H1 (cell line): ENCODE data around the gene C1orf21. TPM values are rescaled to one million over a fixed set of nuclear protein-coding genes. Genes with fewer than 3 reads are reported as not detected.

ENCODE experiments used
- CTCF ChIA-PET: fragments of 300-600 bp; sonication (Branson Sonifier 250); formaldehyde crosslinking; loops from one replicate; lab custom pipeline; 2021; ENCODE audit not compliant: partially characterized antibody; lab: Charles Lee
- POLR2A ChIA-PET: fragments of 300-600 bp; sonication (Branson Sonifier 250); formaldehyde crosslinking; loops from one replicate; lab custom pipeline; 2021; ENCODE audit warnings: inconsistent platforms; ENCODE audit not compliant: partially characterized antibody; lab: Charles Lee
- DNase-seq, 2 experiments: peaks; one replicate each; pipeline versions ENCODE4 v3.0.0 to v3.0.0-alpha.2; 2010 to 2022; ENCODE audit warnings: low spot score in 2 of 2, low read depth in 1 of 2, mixed read lengths in 1 of 2
- FAIRE-seq: peaks from 2 replicates; lab custom pipeline; 2011; peaks lifted over from hg19 to GRCh38; lab: Jason Lieb, UNC
- H2AFZ ChIP-seq: 2 replicates; pipeline ENCODE4 v1.8.1; 2012; ENCODE audit warnings: low read length, inconsistent platforms
- H2AK5ac ChIP-seq: 2 replicates; pipeline ENCODE4 v1.6.1; 2013; ENCODE audit warnings: low read depth, low read length
- H2BK120ac ChIP-seq: replicated peaks from 2 replicates; pipeline ENCODE3; 2013; ENCODE audit warnings: low read depth, low read length, inconsistent platforms
- H2BK12ac ChIP-seq: 2 replicates; pipeline ENCODE4 v1.6.1; 2013; ENCODE audit warnings: low read depth, low read length
- H2BK15ac ChIP-seq: 2 replicates; pipeline ENCODE4 v1.6.1; 2013; ENCODE audit warnings: low read length
- H2BK20ac ChIP-seq: 2 replicates; pipeline ENCODE4 v1.6.1; 2013; ENCODE audit warnings: low read length
- H2BK5ac ChIP-seq: 2 replicates; pipeline ENCODE4 v1.6.1; 2013; ENCODE audit warnings: low read depth, low read length
- H3K14ac ChIP-seq: 2 replicates; pipeline ENCODE4 v1.6.1; 2013; ENCODE audit warnings: inconsistent platforms; ENCODE audit not compliant: insufficient read length
- H3K18ac ChIP-seq: 2 replicates; pipeline ENCODE4 v1.6.1; 2013; ENCODE audit warnings: low read length; ENCODE audit errors: extremely low read depth
- H3K23ac ChIP-seq: 2 replicates; pipeline ENCODE4 v1.6.1; 2013; ENCODE audit warnings: inconsistent platforms; ENCODE audit not compliant: insufficient read length
- H3K23me2 ChIP-seq: 2 replicates; pipeline ENCODE4 v1.6.1; 2013; ENCODE audit warnings: low read depth, low read length
- H3K27ac ChIP-seq: 2 replicates; pipeline ENCODE4 v1.6.1; 2011; ENCODE audit warnings: low read depth, low read length, inconsistent platforms
- H3K27me3 ChIP-seq, 4 experiments: replicated peaks in 1 of 4; 1 replicate in 1 of 4; 2 replicates in 3 of 4; pipeline versions ENCODE4 v1.6.1 to v1.8.1; 2011 to 2013; ENCODE audit warnings: low read length in 3 of 4, mild to moderate bottlenecking in 3 of 4, inconsistent platforms in 2 of 4, mixed read lengths in 2 of 4, moderate library complexity in 1 of 4; ENCODE audit not compliant: control insufficient read depth in 3 of 4, insufficient read depth in 3 of 4; ENCODE audit errors: extremely low read depth in 1 of 4
- H3K36me3 ChIP-seq, 4 experiments: 2 replicates each; pipeline versions ENCODE4 v1.6.1 to v1.8.1; 2011 to 2013; ENCODE audit warnings: mild to moderate bottlenecking in 4 of 4, low read length in 3 of 4, moderate library complexity in 2 of 4, control low read depth in 1 of 4, inconsistent platforms in 1 of 4; ENCODE audit not compliant: insufficient read depth in 4 of 4, control insufficient read depth in 2 of 4
- H3K4ac ChIP-seq: replicated peaks from 2 replicates; pipeline ENCODE3; 2013; ENCODE audit warnings: low read length, low read depth, mixed read lengths, inconsistent platforms; ENCODE audit not compliant: insufficient read length
- H3K4me1 ChIP-seq, 4 experiments: replicated peaks in 1 of 4; 1 replicate in 1 of 4; 2 replicates in 3 of 4; pipeline versions ENCODE4 v1.6.1 to v1.8.1; 2011 to 2013; ENCODE audit warnings: low read length in 3 of 4, inconsistent platforms in 2 of 4, mixed read lengths in 1 of 4; ENCODE audit not compliant: insufficient read depth in 4 of 4, control insufficient read depth in 3 of 4
- H3K4me2 ChIP-seq, 2 experiments: 2 replicates each; pipeline versions ENCODE4 v1.6.1 to v1.8.1; 2011 to 2013; ENCODE audit warnings: low read depth in 2 of 2, low read length in 2 of 2, control low read depth in 1 of 2, inconsistent platforms in 1 of 2, mild to moderate bottlenecking in 1 of 2; ENCODE audit not compliant: insufficient read depth in 1 of 2
- H3K4me3 ChIP-seq, 4 experiments: fragments of 200-600, 300-600 bp in 1 of 4; sonication (generic), shearing (Covaris generic), sonication (Bioruptor Twin) in 1 of 4; 2 replicates each; pipeline versions ENCODE4 v1.5.1 to v1.8.1; 2011 to 2016; ENCODE audit warnings: low read length in 4 of 4, low read depth in 3 of 4, control low read depth in 2 of 4, inconsistent platforms in 2 of 4, mild to moderate bottlenecking in 2 of 4, mixed read lengths in 1 of 4, moderate library complexity in 1 of 4; ENCODE audit not compliant: insufficient read depth in 2 of 4; ENCODE audit errors: extremely low read depth in 1 of 4
- H3K56ac ChIP-seq: replicated peaks from 2 replicates; pipeline ENCODE3; 2013; ENCODE audit warnings: low read depth, mild to moderate bottlenecking, mixed read lengths, low read length, inconsistent platforms; ENCODE audit not compliant: insufficient read length
- H3K79me1 ChIP-seq: 2 replicates; pipeline ENCODE4 v1.6.1; 2013; ENCODE audit warnings: low read depth, low read length, control low read depth
- H3K79me2 ChIP-seq, 2 experiments: 2 replicates each; pipeline versions ENCODE4 v1.6.1 to v1.8.1; 2012 to 2013; ENCODE audit warnings: low read length in 2 of 2, mild to moderate bottlenecking in 2 of 2, inconsistent platforms in 1 of 2; ENCODE audit not compliant: insufficient read depth in 2 of 2, control insufficient read depth in 1 of 2
- H3K9ac ChIP-seq, 4 experiments: replicated peaks in 1 of 4; 1 replicate in 1 of 4; 2 replicates in 3 of 4; pipeline versions ENCODE4 v1.6.1 to v1.8.1; 2011 to 2013; ENCODE audit warnings: low read depth in 3 of 4, low read length in 3 of 4, control low read depth in 2 of 4, mild to moderate bottlenecking in 2 of 4, moderate library complexity in 2 of 4, inconsistent platforms in 1 of 4; ENCODE audit errors: extremely low read depth in 1 of 4
- H3K9me3 ChIP-seq, 2 experiments: 2 replicates each; pipeline versions ENCODE4 v1.6.1 to v1.8.1; 2012 to 2013; ENCODE audit warnings: mild to moderate bottlenecking in 2 of 2, moderate library complexity in 2 of 2, control low read depth in 1 of 2, inconsistent platforms in 1 of 2, low read depth in 1 of 2, low read length in 1 of 2, mixed read lengths in 1 of 2; ENCODE audit not compliant: insufficient read depth in 2 of 2
- H4K20me1 ChIP-seq, 2 experiments: replicated peaks in 1 of 2; 2 replicates each; pipeline versions ENCODE3 to v1.8.1; 2011 to 2013; ENCODE audit warnings: inconsistent platforms in 2 of 2, low read length in 2 of 2, mild to moderate bottlenecking in 1 of 2; ENCODE audit not compliant: insufficient read depth in 2 of 2, control insufficient read depth in 1 of 2
- H4K5ac ChIP-seq: 2 replicates; pipeline ENCODE4 v1.6.1; 2013; ENCODE audit warnings: low read length, low read depth, mixed read lengths, inconsistent platforms; ENCODE audit not compliant: insufficient read length
- H4K8ac ChIP-seq: 2 replicates; pipeline ENCODE4 v1.8.0; 2013; ENCODE audit warnings: mild to moderate bottlenecking, moderate library complexity, low read length, inconsistent platforms; ENCODE audit not compliant: insufficient read depth; ENCODE audit errors: extremely low read depth
- H4K91ac ChIP-seq: replicated peaks from 2 replicates; pipeline ENCODE3; 2013; ENCODE audit warnings: low read length, mixed read lengths, inconsistent platforms; ENCODE audit not compliant: insufficient read length
- EZH2 ChIP-seq: fragments of 200-600 bp; sonication (generic); IDR thresholded peaks from 2 replicates; pipeline ENCODE4 v1.7.1; 2012; ENCODE audit warnings: low read depth, mild to moderate bottlenecking, moderate library complexity, low read length, inconsistent platforms; ENCODE audit not compliant: severe bottlenecking
- WGBS, 2 experiments: shearing (Covaris generic) in 1 of 2; methylation state at CpG; one replicate each; pipeline versions ENCODE4 v1.1.6 to v1.1.7; 2013 to 2015; ENCODE audit warnings: low lambda C conversion rate in 2 of 2, mixed read lengths in 2 of 2, inconsistent platforms in 1 of 2, low coverage in 1 of 2, missing lambda C conversion rate in 1 of 2; ENCODE audit not compliant: insufficient replicate concordance in 2 of 2, insufficient coverage in 1 of 2, insufficient read length in 1 of 2; ENCODE audit errors: extremely low coverage in 1 of 2, missing lambda C conversion rate in 1 of 2; 5-methylcytosine and 5-hydroxymethylcytosine counted together
- polyA plus RNA-seq, 7 experiments: library from polyadenylated mRNA; depleted of rRNA in 3 of 7; stranded (reverse) in 5 of 7; unstranded in 2 of 7; fragments of >200 nt in 5 of 7; fragments of 200-250 nt in 2 of 7; gene quantifications; 1 replicate in 5 of 7; 2 replicates in 1 of 7; 4 replicates in 1 of 7; pipeline versions ENCODE4 v1.2.1 to v1.2.3, GENCODE V29; 2011 to 2013; ENCODE audit warnings: missing spikeins in 2 of 7, mixed read lengths in 2 of 7
- total RNA-seq: library from RNA; stranded (reverse); fragmentation: NEBNext Ultra II Directional; extraction: Animal tissue kit (Norgen Biotek cat#: 25700); gene quantifications from 2 replicates; pipeline ENCODE4 v1.2.1, GENCODE V29; 2021

Gene C1orf21
- total and polyA plus RNA-seq, 2 of the 8 experiments (the other 6 are each of a cell fraction or from before 2014, with no cell fraction given) = 16.6 to 51.0 TPM

DNA sequence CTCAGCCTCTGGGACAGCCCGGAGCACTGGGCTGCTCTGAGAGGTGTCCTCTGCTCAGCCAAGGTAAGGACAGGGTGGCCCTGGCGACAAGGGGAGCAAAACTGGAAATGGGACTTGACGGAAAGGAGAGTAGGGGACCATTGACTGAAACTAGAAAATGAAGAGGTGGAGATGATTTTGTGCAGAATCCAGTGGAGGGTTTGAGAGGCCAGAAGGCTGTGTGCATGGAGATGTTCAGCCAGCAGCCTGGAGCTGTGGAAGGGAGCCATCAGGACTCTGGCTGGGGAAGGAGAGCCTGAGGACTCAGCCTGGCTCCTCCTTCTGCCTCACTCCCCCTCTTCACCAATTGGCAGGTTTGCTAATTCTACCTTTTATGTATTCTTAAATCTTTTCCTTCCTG is 253.7 kb downstream of the C1orf21 start:
- Histone ChIP-seq H3K4me1 (no peaks in the 10 kb centered on the region), H3K79me2 (no peaks in the 10 kb centered on the region), H3K4ac (no peak overlapping the region), H2AFZ (no peak overlapping the region), H3K23ac (no peak overlapping the region), H3K56ac (no peak overlapping the region), H2BK12ac (no peak overlapping the region), H3K79me1 (no peaks in the 10 kb centered on the region), H3K23me2 (no peaks in the 10 kb centered on the region), H3K4me2 (no peak overlapping the region), H3K27ac (no peak overlapping the region), H3K27me3 (no peaks in the 10 kb centered on the region), H4K8ac (no peak overlapping the region), H2AK5ac (no peak overlapping the region), H3K14ac (no peak overlapping the region), H4K91ac (no peak overlapping the region), H3K9me3 (no peaks in the 10 kb centered on the region; a peak in 1 of 4 replicates), H3K36me3 (no peaks in the 10 kb centered on the region), H4K20me1 (no peaks in the 10 kb centered on the region), H4K5ac (no peak overlapping the region), H3K4me3 (no peak overlapping the region), H3K18ac (no peak overlapping the region), H2BK5ac (no peak overlapping the region), H3K9ac (no peak overlapping the region), H2BK15ac (no peak overlapping the region), H2BK20ac (no peak overlapping the region), H2BK120ac (no peak overlapping the region)
- TF ChIP-seq EZH2 = no peak
- CTCF ChIA-PET = no interaction called here
- DNase-seq (no peak), FAIRE-seq (no peak)
- 93% methylated on average over 3 of the region's 3 CpGs; no CpG with 5 or more reads in 1 of the 2 experiments for WGBS, 2 experiments
- POLR2A ChIA-PET = no interaction called here
